ENCODE results near the gene TNFRSF14. TPM values are rescaled to one million over a fixed set of nuclear protein-coding genes. Genes with fewer than 3 reads are reported as not detected.
A peak's percentile ranks its signal among the peaks of the same experiment; 100 is the strongest.

TNFRSF14 gene
- total RNA-seq, 1 experiment from 2014 or later: 0.57 TPM

GRCh38 chr1:2607641-2608091 lies 51.5 kb downstream of the TNFRSF14 start:
- H3K4me3 Mint-ChIP-seq: no peak overlapping the region
- no CpG with 5 or more reads among the region's 13 CpGs for WGBS (ENCODE audit: extremely low coverage, insufficient read length, low lambda C conversion rate)
- H2BK15ac ChIP-seq (ENCODE audit: low read depth, low read length): no peak overlapping the region

More at GRCh38 chr1:2607641-2608091, 51.5 kb downstream of the TNFRSF14 start:
- H3K14ac ChIP-seq (ENCODE audit: insufficient read depth, low read length): no peak overlapping the region
- no peak overlapping the region for H2BK12ac ChIP-seq (ENCODE audit: insufficient read length, low read depth, low read length)
- no peak overlapping the region for H3K27ac ChIP-seq (ENCODE audit: insufficient read length, low read depth, low read length)
- no peak overlapping the region for H3K23ac ChIP-seq (ENCODE audit: insufficient read length, low read depth, low read length)
- H4K8ac ChIP-seq (replicated peaks; ENCODE audit: insufficient read length, low read depth, low read length): no peak overlapping the region
- Mint-ChIP-seq H3K27ac (no peak overlapping the region), H3K9me3 (peaks cover 0 to 4% of the 10 kb centered on the region in 2 experiments; a peak in 2 of 5 replicates), H3K27me3 (ENCODE audit: low read depth) (peaks cover 5% of the 10 kb centered on the region), H3K4me1 (no peaks in the 10 kb centered on the region), H3K36me3 (ENCODE audit: insufficient read depth in 1 of 3, low read depth in 3 of 3) (no peaks in the 10 kb centered on the region)
- H3K27me3 ChIP-seq (ENCODE audit: insufficient read depth, low read length): no peaks in the 10 kb centered on the region
- no peak overlapping the region for H2BK120ac ChIP-seq (ENCODE audit: low read depth, low read length, poor library complexity, severe bottlenecking)
- H3K23me2 ChIP-seq (ENCODE audit: insufficient read length, low read depth, low read length, poor library complexity, severe bottlenecking): no peaks in the 10 kb centered on the region
- no peak overlapping the region for H3K4me2 ChIP-seq (ENCODE audit: insufficient read depth, insufficient read length, low read length)
- no peaks in the 10 kb centered on the region for H3K9me3 ChIP-seq (ENCODE audit: control insufficient read depth, low read depth, low read length)
- H3K56ac ChIP-seq (ENCODE audit: insufficient read length, low read depth, low read length): no peak overlapping the region
- no peaks in the 10 kb centered on the region for H3K79me2 ChIP-seq (ENCODE audit: insufficient read depth, low read length)
- H3K9ac ChIP-seq (ENCODE audit: extremely low read depth, insufficient read length, low read length): no peak overlapping the region
- H3K4ac ChIP-seq (ENCODE audit: low read depth, low read length): no peak overlapping the region
- H2BK20ac ChIP-seq (ENCODE audit: low read depth, low read length, poor library complexity, severe bottlenecking): no peak overlapping the region
- no peaks in the 10 kb centered on the region for H4K20me1 ChIP-seq (ENCODE audit: control insufficient read depth, insufficient read depth, insufficient read length)
- TF ChIP-seq CTCF (conservative IDR thresholded peaks at IDR 0.05): no peak
- H3K79me1 ChIP-seq (ENCODE audit: insufficient read depth, low read depth, low read length, poor library complexity, severe bottlenecking): no peaks in the 10 kb centered on the region
- H3K4me1 ChIP-seq (ENCODE audit: insufficient read depth, low read length): no peaks in the 10 kb centered on the region
- H3K18ac ChIP-seq (ENCODE audit: insufficient read length, low read depth, low read length): no peak overlapping the region
- H4K91ac ChIP-seq (ENCODE audit: insufficient read length, low read depth, low read length): no peak overlapping the region
- no peak overlapping the region for H2BK5ac ChIP-seq (ENCODE audit: insufficient read length, low read length)
- no peak overlapping the region for H2AFZ ChIP-seq (ENCODE audit: low read length)
- no peak overlapping the region for H4K5ac ChIP-seq (ENCODE audit: insufficient read length, low read depth, low read length)
- H2AK5ac ChIP-seq (ENCODE audit: insufficient read length, low read length): no peak overlapping the region
- DNase-seq: peak; percentile 15
- H3T11ph ChIP-seq (ENCODE audit: low read length): no peak overlapping the region
